Measurements from ENCODE around the gene PDE8A.

- no peak for TF ChIP-seq EZH2phosphoT487 (conservative IDR thresholded peaks at IDR 0.05; ENCODE audit: low read length)
- TF ChIP-seq, protein P1, sequence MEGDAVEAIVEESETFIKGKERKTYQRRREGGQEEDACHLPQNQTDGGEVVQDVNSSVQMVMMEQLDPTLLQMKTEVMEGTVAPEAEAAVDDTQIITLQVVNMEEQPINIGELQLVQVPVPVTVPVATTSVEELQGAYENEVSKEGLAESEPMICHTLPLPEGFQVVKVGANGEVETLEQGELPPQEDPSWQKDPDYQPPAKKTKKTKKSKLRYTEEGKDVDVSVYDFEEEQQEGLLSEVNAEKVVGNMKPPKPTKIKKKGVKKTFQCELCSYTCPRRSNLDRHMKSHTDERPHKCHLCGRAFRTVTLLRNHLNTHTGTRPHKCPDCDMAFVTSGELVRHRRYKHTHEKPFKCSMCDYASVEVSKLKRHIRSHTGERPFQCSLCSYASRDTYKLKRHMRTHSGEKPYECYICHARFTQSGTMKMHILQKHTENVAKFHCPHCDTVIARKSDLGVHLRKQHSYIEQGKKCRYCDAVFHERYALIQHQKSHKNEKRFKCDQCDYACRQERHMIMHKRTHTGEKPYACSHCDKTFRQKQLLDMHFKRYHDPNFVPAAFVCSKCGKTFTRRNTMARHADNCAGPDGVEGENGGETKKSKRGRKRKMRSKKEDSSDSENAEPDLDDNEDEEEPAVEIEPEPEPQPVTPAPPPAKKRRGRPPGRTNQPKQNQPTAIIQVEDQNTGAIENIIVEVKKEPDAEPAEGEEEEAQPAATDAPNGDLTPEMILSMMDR (IDR thresholded peaks at IDR 0.05; ENCODE audit: insufficient read depth, low read length, poor library complexity, severe bottlenecking), result no peak
These were observed 33.3 kb downstream of the PDE8A start for GRCh38 chr15:85014932-85015331.
